ENCODE results near the gene DAB2IP.
A peak's percentile ranks its signal among the peaks of the same experiment; 100 is the strongest.
"Not testable (repeated sequence)": the region's sequence is repeated elsewhere in the genome, so short reads cannot be mapped to it uniquely, and the experiment has no call there.

DAB2IP gene

DNA sequence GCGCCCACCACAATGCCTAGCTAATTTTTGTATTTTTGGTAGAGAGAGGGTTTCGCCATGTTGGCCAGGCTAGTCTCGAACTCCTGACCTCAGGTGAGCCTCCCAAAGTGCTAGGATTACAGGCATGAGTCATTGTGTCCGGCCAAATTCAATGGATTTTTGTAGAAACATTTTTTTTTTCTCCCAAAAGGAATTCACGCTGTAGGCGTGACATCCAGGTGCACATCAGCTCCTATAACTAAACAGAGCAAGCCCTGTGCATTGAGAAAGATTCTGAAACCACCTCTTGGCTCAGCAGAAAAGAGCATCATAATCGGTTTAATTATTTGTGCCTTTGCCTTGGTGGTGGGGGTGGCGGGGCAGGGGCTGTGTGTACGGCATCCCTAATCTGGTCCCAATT is 32.9 kb upstream of the DAB2IP start:
- no peak overlapping the region for H3K27ac Mint-ChIP-seq (ENCODE audit: low read depth)
- no peak for ATAC-seq (replicated peaks; ENCODE audit: extremely low read depth, poor library complexity, severe bottlenecking)
- no peaks in the 10 kb centered on the region for H3K9me3 Mint-ChIP-seq
- H3K36me3 Mint-ChIP-seq (ENCODE audit: insufficient read depth), result no peaks in the 10 kb centered on the region
- H3K27me3 Mint-ChIP-seq, result peaks cover 38% of the 10 kb centered on the region
- H3K4me3 Mint-ChIP-seq, result no peak overlapping the region
- H3K4me1 Mint-ChIP-seq, result peaks cover 2% of the 10 kb centered on the region
- no peak for DNase-seq (ENCODE audit: low spot score in 2 of 2)

DNA sequence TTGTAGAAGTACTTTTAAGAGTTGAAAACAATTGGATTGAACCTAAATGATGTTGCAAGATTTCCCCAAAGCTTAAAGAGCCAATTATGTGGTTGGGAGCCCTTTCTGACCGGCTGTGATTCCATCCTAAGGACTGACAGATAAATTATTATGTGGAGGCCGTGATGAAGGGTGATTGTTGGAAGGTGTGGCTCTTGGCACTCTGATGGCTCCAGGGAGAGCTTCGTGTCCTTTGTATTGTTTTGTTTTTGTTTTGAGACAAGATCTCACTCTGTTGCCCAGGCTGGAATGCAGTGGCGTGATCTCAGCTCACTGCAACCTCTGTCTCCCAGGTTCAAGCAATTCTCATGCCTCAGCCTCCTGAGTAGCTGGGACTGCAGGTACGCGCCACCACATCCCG is 32.5 kb upstream of the DAB2IP start:
- not testable (repeated sequence) for H3K36me3 Mint-ChIP-seq (ENCODE audit: insufficient read depth); H3K4me3 Mint-ChIP-seq; DNase-seq (ENCODE audit: low spot score in 2 of 2); H3K9me3 Mint-ChIP-seq; H3K27ac Mint-ChIP-seq (ENCODE audit: low read depth); H3K4me1 Mint-ChIP-seq; ATAC-seq (replicated peaks; ENCODE audit: extremely low read depth, poor library complexity, severe bottlenecking)
- peaks cover 34% of the 10 kb centered on the region for H3K27me3 Mint-ChIP-seq

DNA sequence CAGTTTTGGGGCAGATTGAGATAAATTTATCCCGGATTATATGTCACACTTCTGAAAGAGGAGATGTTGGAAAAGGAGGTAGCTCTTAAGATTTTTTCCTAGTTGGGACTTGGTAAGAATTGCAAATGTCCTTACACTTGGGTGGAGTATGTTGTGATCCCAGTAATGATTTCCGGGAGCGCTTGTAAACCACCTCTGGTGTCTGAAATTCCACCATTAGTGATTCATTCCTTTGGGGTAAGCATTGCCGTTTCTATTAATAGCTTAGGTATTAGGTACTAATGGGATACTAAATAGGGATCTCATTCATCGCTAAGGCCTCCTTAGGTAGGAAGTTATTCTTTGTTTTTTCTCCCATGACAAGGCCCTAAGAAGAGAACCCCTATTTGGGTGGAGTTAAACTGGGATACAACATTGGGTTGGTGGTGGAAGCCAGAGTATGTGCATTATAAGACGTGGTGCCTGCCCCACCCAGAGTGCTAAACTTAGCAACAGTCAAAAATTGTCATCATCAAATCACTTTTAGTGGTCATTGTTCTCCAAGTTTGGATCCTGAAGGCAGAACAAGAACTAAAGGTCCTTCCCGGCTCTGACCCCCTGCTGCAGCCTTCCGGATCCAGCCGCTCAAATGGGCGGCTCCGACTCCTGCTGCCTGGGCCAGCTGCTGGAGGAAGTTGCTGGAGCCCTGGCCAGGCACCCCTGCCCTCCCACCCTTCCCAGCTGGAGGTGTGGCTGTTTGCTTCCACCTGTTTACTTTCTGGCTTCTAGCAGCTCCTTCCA is 31.7 kb upstream of the DAB2IP start:
- Mint-ChIP-seq H3K27ac (ENCODE audit: low read depth) (no peak overlapping the region), H3K9me3 (no peaks in the 10 kb centered on the region), H3K27me3 (peaks cover 26% of the 10 kb centered on the region), H3K36me3 (ENCODE audit: insufficient read depth) (no peaks in the 10 kb centered on the region), H3K4me1 (no peaks in the 10 kb centered on the region), H3K4me3 (no peak overlapping the region)
- DNase-seq (ENCODE audit: low spot score in 2 of 2) (no peak), ATAC-seq (replicated peaks; ENCODE audit: extremely low read depth, poor library complexity, severe bottlenecking) (no peak)

DNA sequence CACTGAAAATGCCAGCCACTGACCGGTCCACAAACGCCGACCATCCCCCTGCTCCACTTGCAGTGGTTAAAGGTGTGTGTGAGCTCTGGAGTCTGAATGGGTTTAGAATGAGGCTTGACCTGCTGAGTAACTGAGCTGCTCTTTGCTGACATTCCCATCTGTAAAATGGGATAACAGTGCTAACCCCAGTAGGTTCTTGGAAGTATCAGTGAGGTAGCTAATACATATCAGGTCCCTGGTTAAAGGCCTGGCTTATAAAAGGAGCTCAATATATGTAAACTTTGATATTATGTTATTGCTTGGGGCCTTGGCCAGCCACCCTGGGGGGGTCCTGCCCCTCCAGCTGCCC is 31.1 kb upstream of the DAB2IP start:
- DNase-seq (ENCODE audit: low spot score in 2 of 2), result no peak
- H3K9me3 Mint-ChIP-seq, result no peaks in the 10 kb centered on the region

DNA sequence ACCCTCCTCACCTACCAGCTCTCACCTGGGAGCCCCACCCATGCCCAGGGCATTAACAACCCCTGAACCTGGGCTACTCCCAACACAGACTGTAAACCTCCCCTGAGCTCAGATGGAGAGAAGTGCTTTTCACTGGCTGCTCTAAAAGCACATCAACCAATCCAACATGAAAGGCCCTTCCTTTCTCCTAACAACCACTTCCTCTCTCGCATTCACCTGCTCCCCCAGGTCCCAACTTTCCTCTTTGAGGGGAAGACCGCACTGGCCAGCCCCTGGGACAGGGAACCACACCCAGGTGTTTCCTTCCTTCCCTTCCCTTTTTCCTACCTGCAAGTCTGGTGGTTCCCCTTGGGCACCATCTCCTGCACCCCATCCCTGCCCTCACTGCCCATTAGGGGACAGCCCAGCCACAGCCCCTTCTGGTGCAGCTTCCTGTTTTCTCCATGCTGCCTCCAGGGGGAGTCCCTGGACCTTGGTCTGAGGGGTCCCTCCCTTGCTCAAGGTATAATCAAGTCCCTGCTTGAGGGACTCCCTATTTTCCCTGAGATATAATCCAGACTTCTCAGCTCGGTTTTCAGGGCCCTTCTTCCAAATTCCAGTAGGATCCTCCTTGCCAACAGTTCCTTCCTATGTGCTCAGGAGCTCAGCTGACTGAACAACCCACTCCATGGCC is 30.5 kb upstream of the DAB2IP start:
- peak overlapping the region; percentile 24 for H3K27ac Mint-ChIP-seq (ENCODE audit: low read depth)
- ATAC-seq (replicated peaks; ENCODE audit: extremely low read depth, poor library complexity, severe bottlenecking) (no peak), DNase-seq (ENCODE audit: low spot score in 2 of 2) (no peak)
- H3K4me1 Mint-ChIP-seq, result no peaks in the 10 kb centered on the region
- no peaks in the 10 kb centered on the region for H3K9me3 Mint-ChIP-seq
- H3K27me3 Mint-ChIP-seq, result peaks cover 23% of the 10 kb centered on the region
- no peak overlapping the region for H3K4me3 Mint-ChIP-seq
- no peaks in the 10 kb centered on the region for H3K36me3 Mint-ChIP-seq (ENCODE audit: insufficient read depth)

More for the DNA sequence above, 31.1 kb upstream of the DAB2IP start:
- Mint-ChIP-seq H3K4me3 (no peak overlapping the region), H3K27me3 (peaks cover 20% of the 10 kb centered on the region), H3K36me3 (ENCODE audit: insufficient read depth) (no peaks in the 10 kb centered on the region), H3K27ac (ENCODE audit: low read depth) (no peak overlapping the region), H3K4me1 (no peaks in the 10 kb centered on the region)
- ATAC-seq (replicated peaks; ENCODE audit: extremely low read depth, poor library complexity, severe bottlenecking), result no peak

DNA sequence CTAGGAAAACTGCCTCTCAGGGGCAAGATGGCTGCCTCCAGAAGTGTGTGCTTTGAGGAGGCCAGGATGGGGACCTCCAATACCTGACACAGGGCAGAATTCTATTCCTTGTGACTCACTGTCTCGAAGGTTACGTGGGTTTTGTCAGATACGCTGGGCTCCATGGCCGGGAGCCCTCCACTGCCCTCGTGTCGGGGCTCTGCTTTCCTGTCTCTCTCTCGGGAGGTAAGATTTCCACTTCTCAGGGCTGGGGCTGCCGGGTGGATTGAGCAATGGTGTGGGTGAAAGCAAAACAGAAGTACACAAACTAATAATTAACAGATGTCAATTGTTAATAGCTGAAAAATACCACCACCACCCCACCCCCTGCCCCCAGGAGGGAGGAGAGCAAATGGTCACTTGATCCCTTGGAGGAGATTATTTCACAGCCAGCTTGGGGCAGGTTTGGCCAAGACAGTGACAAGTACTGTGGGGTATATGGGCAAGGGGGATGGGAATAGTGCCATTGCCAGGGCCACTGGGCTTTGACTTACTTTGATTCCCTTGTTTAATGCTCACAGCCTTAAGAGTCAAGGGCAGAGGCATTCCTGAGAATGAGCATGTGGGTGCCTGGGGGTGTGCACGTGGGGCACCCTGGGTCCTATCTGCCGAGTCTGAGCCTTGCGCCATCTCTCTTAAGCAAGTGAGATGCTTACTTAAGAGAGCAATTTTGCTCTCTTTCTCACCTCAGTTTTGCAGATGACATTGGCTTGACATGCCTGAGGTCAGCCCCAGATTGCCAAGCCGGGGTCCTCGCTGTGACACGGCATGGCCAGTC is 28.8 kb upstream of the DAB2IP start:
- Mint-ChIP-seq H3K9me3 (no peaks in the 10 kb centered on the region), H3K27ac (ENCODE audit: low read depth) (no peak overlapping the region), H3K27me3 (peaks cover 19% of the 10 kb centered on the region), H3K36me3 (ENCODE audit: insufficient read depth) (no peaks in the 10 kb centered on the region), H3K4me1 (no peaks in the 10 kb centered on the region), H3K4me3 (no peak overlapping the region)
- ATAC-seq (replicated peaks; ENCODE audit: extremely low read depth, poor library complexity, severe bottlenecking), result no peak
- no peak for DNase-seq (ENCODE audit: low spot score in 2 of 2)

DNA sequence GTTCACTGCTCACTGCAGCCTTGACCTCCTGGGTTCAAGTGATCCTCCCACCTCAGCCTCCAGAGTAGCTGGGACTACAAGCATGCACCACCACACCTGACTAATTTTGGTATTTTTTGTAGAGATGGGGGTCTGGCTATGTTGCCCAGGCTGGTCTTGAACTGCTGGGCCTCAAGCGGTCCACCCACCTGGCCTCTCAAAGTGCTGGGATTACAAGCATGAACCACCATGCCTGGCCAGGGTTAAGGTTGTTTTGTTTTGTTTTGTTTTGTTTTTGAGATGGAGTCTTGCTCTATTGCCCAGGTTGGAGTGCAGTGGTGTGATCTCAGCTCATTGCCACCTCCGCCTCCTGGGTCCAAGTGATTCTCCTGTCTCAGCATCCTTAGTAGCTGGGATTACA is 28.0 kb upstream of the DAB2IP start:
- H3K27me3 Mint-ChIP-seq, result peaks cover 27% of the 10 kb centered on the region
- H3K9me3 Mint-ChIP-seq; H3K27ac Mint-ChIP-seq (ENCODE audit: low read depth); H3K36me3 Mint-ChIP-seq (ENCODE audit: insufficient read depth); ATAC-seq (replicated peaks; ENCODE audit: extremely low read depth, poor library complexity, severe bottlenecking); DNase-seq (ENCODE audit: low spot score in 2 of 2); H3K4me1 Mint-ChIP-seq; H3K4me3 Mint-ChIP-seq: not testable (repeated sequence)

DNA sequence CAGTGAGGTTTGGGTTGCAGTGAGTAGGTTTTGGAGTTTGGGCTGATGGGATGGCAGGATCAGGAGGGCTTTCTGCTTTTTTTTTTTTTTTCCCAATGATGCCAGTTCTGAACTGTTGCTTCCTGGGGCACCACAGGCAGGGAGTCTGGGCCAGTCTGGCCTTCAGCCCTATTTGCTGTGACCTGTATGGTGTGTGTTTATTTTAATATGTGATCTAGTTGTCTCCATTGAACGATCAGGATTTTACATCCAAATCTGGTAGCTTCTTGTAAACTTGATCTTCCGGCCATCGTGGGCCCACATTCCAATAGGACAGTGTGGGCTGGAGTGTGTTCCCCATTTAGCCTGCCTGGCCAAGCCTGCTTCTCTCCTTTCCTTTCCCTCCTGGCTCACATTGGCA is 25.8 kb upstream of the DAB2IP start:
- Mint-ChIP-seq H3K36me3 (ENCODE audit: insufficient read depth) (no peaks in the 10 kb centered on the region), H3K27me3 (peaks cover 40% of the 10 kb centered on the region), H3K4me3 (no peak overlapping the region), H3K4me1 (no peaks in the 10 kb centered on the region), H3K27ac (ENCODE audit: low read depth) (no peak overlapping the region), H3K9me3 (no peaks in the 10 kb centered on the region)
- no peak for ATAC-seq (replicated peaks; ENCODE audit: extremely low read depth, poor library complexity, severe bottlenecking)
- no peak for DNase-seq (ENCODE audit: low spot score in 2 of 2)

DNA sequence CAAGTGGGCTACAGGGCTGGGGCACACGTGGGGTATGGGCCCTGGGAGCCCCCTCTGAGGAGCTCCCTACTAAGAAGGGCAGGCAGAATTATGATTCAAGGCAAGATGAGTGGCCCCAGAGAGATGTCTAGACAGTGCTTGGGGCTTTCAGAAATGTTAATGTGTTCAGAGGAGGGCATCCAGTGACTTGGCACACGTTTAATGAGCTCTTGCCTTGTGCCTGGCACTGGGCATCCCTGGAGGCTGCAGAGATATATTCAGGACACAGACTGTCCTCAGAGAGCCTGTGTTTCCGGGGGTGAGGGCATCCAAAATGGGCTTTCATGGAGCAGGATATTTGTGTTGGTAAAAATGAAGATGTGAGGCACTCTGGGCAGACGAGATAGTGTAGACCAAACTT is 25.4 kb upstream of the DAB2IP start:
- no peaks in the 10 kb centered on the region for H3K36me3 Mint-ChIP-seq (ENCODE audit: insufficient read depth)
- no peak overlapping the region for H3K4me3 Mint-ChIP-seq
- no peak for ATAC-seq (replicated peaks; ENCODE audit: extremely low read depth, poor library complexity, severe bottlenecking)

DNA sequence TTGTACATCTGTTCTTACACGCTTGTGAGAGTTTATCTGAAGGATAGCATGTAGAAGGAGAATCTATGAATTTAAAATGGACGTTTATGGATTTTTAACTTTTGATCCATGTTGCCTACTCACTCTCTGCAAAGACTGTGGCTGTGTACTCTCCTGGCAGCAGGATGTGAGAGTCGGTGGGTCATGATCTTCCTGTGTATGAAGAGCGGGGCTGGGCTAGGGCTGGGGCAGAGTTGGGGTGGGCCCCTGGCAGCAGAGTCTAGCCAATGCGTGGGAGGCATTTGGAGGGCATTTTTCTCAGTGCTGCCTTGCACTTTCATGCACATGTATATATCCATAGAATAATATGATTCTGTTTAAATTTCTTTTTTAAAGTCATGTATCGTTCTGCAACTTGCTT is 24.0 kb upstream of the DAB2IP start:
- Mint-ChIP-seq H3K4me3 (no peak overlapping the region), H3K27me3 (peaks cover 57% of the 10 kb centered on the region), H3K9me3 (no peaks in the 10 kb centered on the region), H3K27ac (ENCODE audit: low read depth) (no peak overlapping the region), H3K36me3 (ENCODE audit: insufficient read depth) (no peaks in the 10 kb centered on the region), H3K4me1 (no peaks in the 10 kb centered on the region)
- DNase-seq (ENCODE audit: low spot score in 2 of 2) (no peak), ATAC-seq (replicated peaks; ENCODE audit: extremely low read depth, poor library complexity, severe bottlenecking) (no peak)

More for the DNA sequence above, 25.4 kb upstream of the DAB2IP start:
- no peak overlapping the region for H3K27ac Mint-ChIP-seq (ENCODE audit: low read depth)
- DNase-seq (ENCODE audit: low spot score in 2 of 2), result no peak
- H3K9me3 Mint-ChIP-seq, result no peaks in the 10 kb centered on the region
- H3K4me1 Mint-ChIP-seq, result no peaks in the 10 kb centered on the region
- H3K27me3 Mint-ChIP-seq, result peaks cover 43% of the 10 kb centered on the region

DNA sequence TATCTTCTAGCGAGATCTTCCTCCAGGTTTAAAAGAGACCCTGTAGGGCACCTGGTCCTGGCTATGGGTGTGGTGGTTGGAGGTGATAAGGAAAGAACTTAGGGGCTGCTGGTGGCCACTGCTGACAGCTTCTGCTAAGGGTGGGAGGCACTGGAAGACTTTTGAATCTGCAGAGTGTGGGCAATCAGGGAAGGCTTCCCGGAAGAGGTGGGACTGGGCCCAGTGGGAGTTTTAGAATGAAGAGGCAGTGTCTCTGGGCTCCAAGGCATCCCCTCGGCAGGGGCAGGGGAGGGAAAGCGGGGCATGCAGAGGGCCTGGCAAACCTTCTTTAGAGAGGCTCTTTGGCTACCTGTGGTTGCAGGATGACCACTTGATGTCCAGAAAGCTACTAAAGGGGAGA is 23.0 kb upstream of the DAB2IP start:
- Mint-ChIP-seq H3K36me3 (ENCODE audit: insufficient read depth) (no peaks in the 10 kb centered on the region), H3K9me3 (no peaks in the 10 kb centered on the region), H3K4me1 (no peaks in the 10 kb centered on the region), H3K4me3 (no peak overlapping the region), H3K27ac (ENCODE audit: low read depth) (no peak overlapping the region), H3K27me3 (peaks cover 63% of the 10 kb centered on the region)
- DNase-seq (ENCODE audit: low spot score in 2 of 2) (no peak), ATAC-seq (replicated peaks; ENCODE audit: extremely low read depth, poor library complexity, severe bottlenecking) (no peak)

DNA sequence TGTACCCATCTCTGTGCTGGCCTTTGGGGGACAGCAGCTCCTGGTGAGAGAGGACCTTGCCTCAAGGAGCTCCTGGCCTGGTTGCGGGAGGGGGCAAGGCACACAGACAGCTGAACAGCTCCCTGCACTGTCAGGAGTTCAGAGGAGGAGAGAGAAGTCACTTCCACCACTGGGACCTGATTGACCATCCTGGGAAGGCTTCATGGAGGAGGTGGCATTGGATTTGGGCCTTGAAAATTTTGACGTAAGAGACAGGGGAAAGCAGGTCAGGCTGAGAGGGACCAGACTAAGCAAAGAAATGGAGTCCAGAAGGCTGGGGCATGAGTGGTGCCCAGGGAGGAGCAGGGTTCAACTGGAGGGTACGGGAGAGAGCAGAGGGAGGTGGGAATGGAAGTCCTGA is 20.3 kb upstream of the DAB2IP start:
- Mint-ChIP-seq H3K27me3 (peaks cover 55% of the 10 kb centered on the region), H3K4me1 (no peaks in the 10 kb centered on the region), H3K4me3 (no peak overlapping the region), H3K9me3 (no peaks in the 10 kb centered on the region), H3K36me3 (ENCODE audit: insufficient read depth) (no peaks in the 10 kb centered on the region), H3K27ac (ENCODE audit: low read depth) (no peak overlapping the region)
- no peak for DNase-seq (ENCODE audit: low spot score in 2 of 2)
- ATAC-seq (replicated peaks; ENCODE audit: extremely low read depth, poor library complexity, severe bottlenecking), result no peak

DNA sequence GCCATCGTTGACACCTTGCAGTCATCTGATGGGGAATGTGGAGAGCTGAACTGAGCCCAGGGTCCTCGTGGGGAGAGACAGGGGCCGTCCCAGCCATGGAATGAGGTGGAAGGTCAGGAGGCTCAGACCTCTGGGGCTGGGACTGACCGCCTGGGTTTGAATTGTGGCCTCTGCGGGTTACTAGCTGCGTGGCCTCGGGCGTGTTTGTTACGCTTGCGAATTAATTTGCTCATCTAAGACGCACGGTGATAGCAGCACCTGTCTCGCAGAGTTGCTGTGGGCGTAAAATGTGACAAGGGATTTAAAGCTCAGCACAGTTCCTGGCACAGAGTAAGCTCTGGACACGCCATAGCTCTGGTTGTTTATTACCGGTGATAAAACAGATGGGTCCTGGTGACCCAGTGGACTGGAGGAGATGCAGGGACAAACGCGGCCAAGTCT is 19.4 kb upstream of the DAB2IP start:
- peaks cover 53% of the 10 kb centered on the region for H3K27me3 Mint-ChIP-seq
- H3K4me3 Mint-ChIP-seq, result no peak overlapping the region
- H3K9me3 Mint-ChIP-seq, result no peaks in the 10 kb centered on the region
- H3K27ac Mint-ChIP-seq (ENCODE audit: low read depth), result no peak overlapping the region
- H3K4me1 Mint-ChIP-seq, result no peaks in the 10 kb centered on the region
- DNase-seq (ENCODE audit: low spot score in 2 of 2) (no peak), ATAC-seq (replicated peaks; ENCODE audit: extremely low read depth, poor library complexity, severe bottlenecking) (no peak)
- no peaks in the 10 kb centered on the region for H3K36me3 Mint-ChIP-seq (ENCODE audit: insufficient read depth)

Measured in central memory CD8-positive, alpha-beta T cell (primary cell).